Measurements from ENCODE around the gene INTS1. TPM values are rescaled to one million over a fixed set of nuclear protein-coding genes. Genes with fewer than 3 reads are reported as not detected.

Gene INTS1
- total RNA-seq, 4 donors from 2014 or later, result 50.3 to 134 (median 71.4) TPM

DNA sequence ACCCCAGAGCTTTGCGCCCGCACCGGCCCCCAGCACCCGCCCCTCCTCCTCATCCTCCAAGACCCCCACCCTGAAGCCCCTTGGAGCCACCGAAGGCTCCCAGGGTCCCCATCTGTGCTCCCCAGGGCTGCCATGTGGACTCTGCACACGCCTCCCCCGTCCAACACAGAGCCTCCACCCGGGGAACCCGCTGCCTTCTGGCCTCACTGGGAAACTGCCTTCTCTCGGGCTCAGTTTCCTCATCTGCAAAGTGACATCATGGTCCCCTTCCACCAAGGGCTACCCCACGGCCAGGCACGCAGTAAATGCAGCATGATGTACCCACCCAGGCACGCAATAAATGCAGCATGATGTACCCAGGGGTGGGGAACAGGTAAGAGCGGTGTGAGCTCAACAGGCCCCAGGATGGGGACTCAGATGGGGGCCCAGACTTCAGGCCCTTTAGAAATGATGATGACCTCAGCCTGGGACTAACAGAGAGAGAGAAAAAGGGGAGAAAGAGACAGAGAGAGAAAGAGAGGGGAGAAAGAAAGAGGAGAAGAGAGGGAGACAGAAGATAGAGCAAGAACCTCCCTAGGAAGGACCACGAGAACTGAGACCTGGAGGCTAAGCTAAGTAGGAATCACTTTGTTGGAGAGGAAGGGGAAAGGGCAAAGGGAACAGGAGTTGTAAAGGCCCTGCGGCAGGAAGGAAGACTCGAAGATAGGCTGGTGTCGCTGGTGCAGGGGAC is 42.4 kb downstream of the INTS1 start:
- Histone ChIP-seq H3K4me3 (no peak overlapping the region), H3K36me3 (no peaks in the 10 kb centered on the region), H3K9me3 (no peaks in the 10 kb centered on the region), H3K27ac (peak overlapping the region; percentile 87 to 94 (median 92)), H3K27me3 (no peaks in the 10 kb centered on the region), H3K4me1 (peaks cover 52 to 79% (median 76%) of the 10 kb centered on the region in 4 donors)
- DNase-seq, result no peak
- in situ Hi-C loops (cut with MboI; ENCODE audit: low pct_ligation_motif_present in 1 of 4, low pct_unique_long_range_greater_than_20kb in 1 of 4, low sequenced_read_pairs in 3 of 4), result no loop called here
- TF ChIP-seq, protein P1, sequence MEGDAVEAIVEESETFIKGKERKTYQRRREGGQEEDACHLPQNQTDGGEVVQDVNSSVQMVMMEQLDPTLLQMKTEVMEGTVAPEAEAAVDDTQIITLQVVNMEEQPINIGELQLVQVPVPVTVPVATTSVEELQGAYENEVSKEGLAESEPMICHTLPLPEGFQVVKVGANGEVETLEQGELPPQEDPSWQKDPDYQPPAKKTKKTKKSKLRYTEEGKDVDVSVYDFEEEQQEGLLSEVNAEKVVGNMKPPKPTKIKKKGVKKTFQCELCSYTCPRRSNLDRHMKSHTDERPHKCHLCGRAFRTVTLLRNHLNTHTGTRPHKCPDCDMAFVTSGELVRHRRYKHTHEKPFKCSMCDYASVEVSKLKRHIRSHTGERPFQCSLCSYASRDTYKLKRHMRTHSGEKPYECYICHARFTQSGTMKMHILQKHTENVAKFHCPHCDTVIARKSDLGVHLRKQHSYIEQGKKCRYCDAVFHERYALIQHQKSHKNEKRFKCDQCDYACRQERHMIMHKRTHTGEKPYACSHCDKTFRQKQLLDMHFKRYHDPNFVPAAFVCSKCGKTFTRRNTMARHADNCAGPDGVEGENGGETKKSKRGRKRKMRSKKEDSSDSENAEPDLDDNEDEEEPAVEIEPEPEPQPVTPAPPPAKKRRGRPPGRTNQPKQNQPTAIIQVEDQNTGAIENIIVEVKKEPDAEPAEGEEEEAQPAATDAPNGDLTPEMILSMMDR (IDR thresholded peaks at IDR 0.05), result no peak
- TF ChIP-seq EP300 (IDR thresholded peaks at IDR 0.05; ENCODE audit: low read depth) (no peak), POLR2A (IDR thresholded peaks at IDR 0.05) (no peak), POLR2AphosphoS5 (IDR thresholded peaks at IDR 0.05) (no peak)
- intact Hi-C loops (cut with DNase I; ENCODE audit: low total_unique reads), result no loop called here
- 10 to 50% methylated on average over 3 to 18 of the region's 18 CpGs for WGBS, 2 donors (ENCODE audit: low coverage in 1 of 2)

DNA sequence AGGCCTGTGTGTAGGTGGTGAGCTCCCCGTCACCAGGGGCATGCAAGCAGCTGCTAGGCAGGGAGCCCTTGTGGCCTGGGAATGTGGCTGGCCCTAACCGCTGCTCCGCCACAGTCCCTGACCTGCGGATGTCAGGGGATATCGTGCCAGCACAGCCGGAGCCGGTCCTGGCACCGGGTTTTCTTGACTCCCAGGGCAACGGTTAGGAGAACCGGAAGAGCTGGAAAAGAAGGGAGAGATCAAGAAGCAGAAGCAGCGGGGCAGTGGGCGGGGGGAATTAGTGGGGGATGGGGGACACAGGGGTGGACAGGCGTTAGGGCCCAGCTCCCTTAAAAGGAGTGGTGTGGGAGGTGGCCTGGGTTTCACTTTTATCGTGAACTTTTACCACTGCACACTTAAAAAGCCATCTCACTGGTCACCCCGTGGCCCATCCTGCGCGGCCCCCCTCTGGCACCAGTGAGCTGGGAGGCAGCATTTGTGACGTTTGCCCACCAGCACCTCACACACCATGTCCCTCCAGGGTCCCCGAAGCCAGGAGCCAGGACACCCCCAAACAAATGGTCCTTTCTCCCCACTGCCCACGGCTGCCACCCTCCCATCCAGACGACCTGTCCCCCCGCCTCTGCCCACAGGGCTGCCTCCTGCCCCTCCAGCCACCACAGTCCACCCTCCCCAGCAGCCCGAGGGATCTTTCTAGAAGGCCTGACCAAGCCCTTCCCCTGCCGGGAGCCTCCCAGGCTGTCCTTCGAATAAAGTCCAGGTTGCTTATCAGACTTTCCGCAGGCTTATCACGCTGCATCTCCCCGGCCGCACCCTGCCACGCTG is 43.2 kb downstream of the INTS1 start:
- no peaks in the 10 kb centered on the region for H3K27me3 ChIP-seq
- peak overlapping the region; percentile 87 to 94 (median 92) for H3K27ac ChIP-seq
- peak in 2 of 3 donors; percentile 43 to 64 for TF ChIP-seq POLR2AphosphoS5 (IDR thresholded peaks at IDR 0.05)
- peak; percentile 70 for TF ChIP-seq POLR2A (IDR thresholded peaks at IDR 0.05)
- TF ChIP-seq EP300 (IDR thresholded peaks at IDR 0.05; ENCODE audit: low read depth), result no peak
- TF ChIP-seq, protein P1 (IDR thresholded peaks at IDR 0.05), result no peak
- WGBS, 2 donors (ENCODE audit: low coverage in 1 of 2), result 7 to 28% methylated on average over 6 to 27 of the region's 30 CpGs
- H3K4me3 ChIP-seq, result peak overlapping the region in 3 of 4 donors; percentile 40 to 86 (median 46)
- peaks cover 47 to 79% (median 76%) of the 10 kb centered on the region in 4 donors for H3K4me1 ChIP-seq
- in situ Hi-C loops (cut with MboI; ENCODE audit: low pct_ligation_motif_present in 1 of 4, low pct_unique_long_range_greater_than_20kb in 1 of 4, low sequenced_read_pairs in 3 of 4) (no loop called here), intact Hi-C loops (cut with DNase I; ENCODE audit: low total_unique reads) (no loop called here)
- H3K9me3 ChIP-seq, result no peaks in the 10 kb centered on the region
- no peaks in the 10 kb centered on the region for H3K36me3 ChIP-seq
- DNase-seq, result peak; percentile 81

DNA sequence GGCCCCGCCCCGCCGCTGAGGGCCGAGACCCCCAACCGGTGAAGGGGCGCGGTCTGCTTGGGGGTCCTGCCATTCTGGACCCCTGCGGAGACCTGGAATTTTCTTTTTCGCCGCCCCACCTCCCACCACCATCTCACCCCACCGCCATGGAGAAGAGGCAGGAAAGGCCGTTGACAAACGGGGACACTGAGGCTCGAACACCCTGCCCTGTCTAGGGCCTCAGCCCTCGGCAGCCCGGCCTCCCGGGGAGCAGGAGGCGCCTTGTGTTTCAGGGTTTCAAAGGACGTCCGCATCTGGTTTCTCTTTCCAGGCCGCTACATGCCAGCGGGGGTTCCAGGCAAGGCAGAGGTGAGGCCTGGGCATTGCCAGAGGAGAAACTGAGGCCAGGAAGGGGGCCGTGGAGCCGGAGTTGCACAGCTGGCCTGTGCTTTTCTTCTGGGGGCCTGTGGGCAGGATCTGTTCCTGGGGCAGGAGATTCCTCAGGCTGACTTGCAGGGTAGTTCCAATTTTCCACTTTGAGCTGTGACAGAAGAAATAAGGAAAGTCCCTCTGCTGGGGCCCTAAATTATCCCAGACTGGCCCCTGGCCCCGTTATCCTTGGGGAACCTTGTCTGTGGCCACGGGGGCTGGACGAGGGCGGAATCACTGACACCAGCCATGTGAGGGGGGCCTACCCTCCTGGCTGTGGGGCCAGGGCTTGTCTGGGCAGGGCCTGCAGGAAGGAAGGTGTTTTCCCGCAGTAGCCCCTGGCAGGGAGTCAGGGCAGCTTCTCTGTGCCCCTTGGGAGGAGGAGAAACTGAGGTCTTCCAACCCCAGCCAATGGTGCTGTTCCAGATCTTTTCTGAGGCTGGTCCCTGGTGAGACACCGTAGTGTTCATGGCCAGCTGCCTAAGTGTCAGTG is 44.0 kb downstream of the INTS1 start:
- peak; percentile 51 for DNase-seq
- no peaks in the 10 kb centered on the region for H3K36me3 ChIP-seq
- no peaks in the 10 kb centered on the region for H3K9me3 ChIP-seq
- peak overlapping the region; percentile 87 to 94 (median 92) for H3K27ac ChIP-seq
- TF ChIP-seq, protein P1 (IDR thresholded peaks at IDR 0.05), result no peak
- WGBS, 2 donors (ENCODE audit: low coverage in 1 of 2), result 11% methylated on average over 15 of the region's 30 CpGs; no CpG with 5 or more reads in 1 of the 2 donors
- H3K4me1 ChIP-seq, result peaks cover 47 to 86% (median 83%) of the 10 kb centered on the region in 4 donors
- intact Hi-C loops (cut with DNase I; ENCODE audit: low total_unique reads), result no loop called here
- peak overlapping the region; percentile 33 to 86 (median 43) for H3K4me3 ChIP-seq
- in situ Hi-C loops (cut with MboI; ENCODE audit: low pct_ligation_motif_present in 1 of 4, low pct_unique_long_range_greater_than_20kb in 1 of 4, low sequenced_read_pairs in 3 of 4), result no loop called here
- no peaks in the 10 kb centered on the region for H3K27me3 ChIP-seq

All from transverse colon (tissue), 4 donors.